GM18867 (cell line): Measurements from ENCODE around the gene AOPEP.
A peak's percentile ranks its signal among the peaks of the same experiment; 100 is the strongest.

Experiments
- ATAC-seq: cut with Tn5 transposase; IDR thresholded peaks from one replicate; pipeline ENCODE4 v1.9.1; 2021; ENCODE audit warnings: mild to moderate bottlenecking, moderate library complexity; ENCODE audit not compliant: unreplicated experiment

AOPEP gene

DNA sequence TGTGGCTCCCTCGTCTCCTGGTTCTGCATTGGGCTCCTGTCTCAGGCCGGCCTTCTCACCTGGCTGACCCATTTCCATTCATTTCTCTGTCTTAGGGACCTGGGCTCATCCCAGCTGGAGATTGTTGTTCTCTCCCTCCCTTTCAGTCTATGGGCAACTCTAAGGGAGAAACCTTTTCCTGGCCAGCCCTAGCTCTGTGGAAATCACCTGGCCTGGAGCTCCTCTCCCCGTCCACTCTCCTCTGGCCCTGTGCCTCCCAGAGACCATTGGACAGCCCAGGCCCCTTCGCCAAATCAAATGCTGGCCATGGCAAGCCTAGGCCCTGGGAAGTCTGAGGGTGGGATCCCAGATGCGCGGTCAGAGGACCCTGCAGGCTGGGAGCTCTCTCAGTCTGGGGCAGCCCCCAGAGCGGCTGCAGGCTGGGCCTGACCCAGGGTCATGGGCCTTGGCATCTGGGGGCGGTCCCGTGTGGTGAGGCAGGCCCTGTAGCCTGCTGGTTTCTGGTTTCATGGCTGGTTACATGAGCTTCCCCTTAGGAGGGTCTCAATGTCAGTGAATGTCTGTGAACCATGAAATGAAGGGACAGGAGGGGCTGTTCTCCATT, 253.5 kb downstream of the AOPEP start:
- ATAC-seq, result no peak

DNA sequence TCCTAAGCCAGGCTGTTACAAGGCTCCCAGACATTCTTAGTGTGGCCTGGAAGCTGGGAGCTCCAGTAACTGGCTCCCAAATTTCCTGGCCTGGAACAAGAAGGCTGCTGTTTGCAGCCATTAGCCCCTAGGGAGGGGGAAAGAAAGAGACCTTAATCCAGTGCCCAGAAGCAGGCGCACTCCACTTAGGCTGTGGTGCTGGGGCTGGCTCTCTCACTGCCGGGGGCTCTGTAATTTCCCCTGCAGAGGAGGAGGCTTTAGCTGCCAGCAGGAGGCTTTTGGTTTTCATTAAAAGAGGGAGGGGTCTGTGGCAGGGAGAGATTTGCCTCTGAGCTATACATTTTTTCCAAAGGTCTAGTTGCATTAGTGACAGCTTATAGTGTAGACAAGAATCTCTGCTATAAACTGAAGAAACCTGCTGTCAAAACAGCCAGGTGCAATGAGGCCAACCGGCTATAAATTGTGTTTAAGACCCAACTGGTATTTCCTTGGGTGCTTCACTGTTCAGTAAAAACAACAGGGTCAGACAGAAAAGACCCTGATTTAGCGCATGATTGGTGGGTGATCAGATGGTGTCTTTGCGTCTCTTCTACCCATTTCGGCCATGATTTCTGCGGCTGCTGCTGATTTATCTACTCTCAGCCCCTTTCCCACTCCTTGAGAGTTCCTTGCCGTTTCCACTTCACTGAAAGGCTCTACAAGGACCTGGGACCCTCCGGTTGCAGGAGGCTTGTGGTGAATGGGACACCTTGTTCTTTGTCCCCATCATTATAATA, 254.6 kb downstream of the AOPEP start:
- ATAC-seq, result no peak

- no peak for ATAC-seq
These were observed 255.2 kb downstream of the AOPEP start for GRCh38 chr9:94981723-94982090.

- no peak for ATAC-seq
These were observed 255.7 kb downstream of the AOPEP start for GRCh38 chr9:94982211-94982610.

DNA sequence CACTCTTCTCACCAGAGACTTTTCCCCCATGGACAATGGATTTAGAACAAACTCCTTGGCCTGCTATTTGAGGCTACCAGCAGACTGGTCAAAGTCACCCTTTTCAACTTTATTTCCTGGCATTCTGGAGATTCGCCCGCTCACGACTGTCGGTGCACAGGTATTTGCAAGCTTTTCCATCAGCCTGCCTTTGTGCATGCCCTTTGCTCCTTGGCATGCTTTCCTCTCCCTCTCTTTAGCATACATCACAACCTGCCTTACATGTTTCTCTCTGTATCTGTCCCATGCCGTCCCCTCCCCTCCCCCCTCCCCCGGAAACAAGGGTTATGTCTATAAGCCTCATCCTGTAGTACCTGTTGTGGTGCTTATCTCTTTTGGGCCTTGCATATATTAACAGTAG, 257.1 kb downstream of the AOPEP start:
- ATAC-seq, result no peak

DNA sequence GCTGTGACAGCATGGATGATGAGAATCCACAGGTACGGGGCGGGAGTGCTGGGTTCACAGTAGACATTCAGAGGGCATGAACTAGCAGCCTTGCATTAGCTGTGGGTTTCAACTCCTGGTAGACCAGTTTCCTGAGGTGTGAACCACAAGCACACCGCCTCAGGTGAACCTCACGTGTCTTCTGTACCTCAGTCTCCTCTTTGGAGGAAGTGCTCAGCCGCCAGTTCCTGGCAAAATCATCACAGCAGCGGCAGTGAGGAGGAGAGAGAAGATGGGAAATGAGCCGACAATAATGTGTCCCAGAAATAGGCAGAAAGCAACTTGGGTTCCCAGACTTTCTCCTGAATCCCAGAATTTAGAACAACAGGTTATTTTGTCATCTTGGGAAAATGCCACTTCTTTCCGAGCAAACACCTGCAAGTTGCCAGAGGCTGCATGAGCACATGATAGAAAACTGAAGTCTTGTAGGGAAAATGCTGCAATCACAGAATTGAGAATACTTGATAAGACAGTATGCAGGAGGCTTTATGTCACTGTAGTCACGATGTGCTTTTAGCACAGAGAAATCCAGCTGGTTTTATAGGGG, 258.5 kb downstream of the AOPEP start:
- ATAC-seq, result no peak

DNA sequence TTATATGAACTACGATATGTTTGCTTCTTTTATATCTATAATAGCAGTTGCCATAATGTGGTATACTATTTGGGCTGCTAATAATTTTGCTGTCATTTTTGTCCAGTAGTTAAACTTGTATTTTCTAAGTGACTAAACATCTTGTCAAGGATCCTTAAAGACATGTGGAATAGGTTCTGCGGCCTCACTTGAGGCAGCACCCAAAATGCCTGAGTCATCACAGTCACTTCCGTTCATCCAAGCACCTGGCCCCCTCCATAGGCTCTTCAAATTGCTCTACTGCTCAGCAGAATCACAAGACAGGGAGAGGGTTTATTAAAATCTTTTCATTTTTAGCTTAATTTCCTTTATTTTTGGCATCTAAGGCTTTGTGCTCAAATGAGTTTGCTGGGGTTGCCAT, 259.1 kb downstream of the AOPEP start:
- ATAC-seq, result no peak

GRCh38 chr9:94987731-94988130, 261.2 kb downstream of the AOPEP start:
- ATAC-seq, result no peak

DNA sequence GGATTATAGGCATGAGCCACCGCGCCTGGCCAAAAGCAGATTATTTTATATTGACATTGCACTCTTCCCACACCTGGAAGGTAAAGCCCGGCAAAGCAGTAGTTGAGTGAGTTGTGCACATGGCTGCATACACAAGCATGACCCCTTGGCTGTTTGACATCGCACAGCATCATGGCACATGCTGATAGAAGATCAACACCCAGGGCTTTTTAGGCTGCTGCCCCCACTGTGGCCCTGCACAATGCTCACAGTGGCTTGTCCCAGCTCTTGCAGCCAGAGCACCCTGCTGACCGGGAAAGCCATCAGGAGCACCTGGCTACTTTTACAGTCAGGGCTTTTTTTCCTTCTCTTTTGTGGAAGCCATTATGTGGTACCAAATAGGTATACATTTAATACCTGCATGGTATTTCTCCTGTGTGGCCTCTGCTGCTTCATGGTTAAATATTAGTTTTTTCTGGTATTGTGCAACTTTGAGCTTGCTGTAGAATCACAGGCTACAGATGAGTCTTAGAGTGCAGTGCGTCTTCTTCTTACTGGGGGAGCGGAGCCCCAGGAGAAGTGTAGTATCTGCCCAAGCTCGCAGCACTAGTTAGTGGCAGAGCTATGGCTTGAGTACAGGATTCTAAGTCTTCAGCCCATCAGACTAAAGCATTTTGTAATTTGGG, 264.5 kb downstream of the AOPEP start:
- ATAC-seq, result no peak

DNA sequence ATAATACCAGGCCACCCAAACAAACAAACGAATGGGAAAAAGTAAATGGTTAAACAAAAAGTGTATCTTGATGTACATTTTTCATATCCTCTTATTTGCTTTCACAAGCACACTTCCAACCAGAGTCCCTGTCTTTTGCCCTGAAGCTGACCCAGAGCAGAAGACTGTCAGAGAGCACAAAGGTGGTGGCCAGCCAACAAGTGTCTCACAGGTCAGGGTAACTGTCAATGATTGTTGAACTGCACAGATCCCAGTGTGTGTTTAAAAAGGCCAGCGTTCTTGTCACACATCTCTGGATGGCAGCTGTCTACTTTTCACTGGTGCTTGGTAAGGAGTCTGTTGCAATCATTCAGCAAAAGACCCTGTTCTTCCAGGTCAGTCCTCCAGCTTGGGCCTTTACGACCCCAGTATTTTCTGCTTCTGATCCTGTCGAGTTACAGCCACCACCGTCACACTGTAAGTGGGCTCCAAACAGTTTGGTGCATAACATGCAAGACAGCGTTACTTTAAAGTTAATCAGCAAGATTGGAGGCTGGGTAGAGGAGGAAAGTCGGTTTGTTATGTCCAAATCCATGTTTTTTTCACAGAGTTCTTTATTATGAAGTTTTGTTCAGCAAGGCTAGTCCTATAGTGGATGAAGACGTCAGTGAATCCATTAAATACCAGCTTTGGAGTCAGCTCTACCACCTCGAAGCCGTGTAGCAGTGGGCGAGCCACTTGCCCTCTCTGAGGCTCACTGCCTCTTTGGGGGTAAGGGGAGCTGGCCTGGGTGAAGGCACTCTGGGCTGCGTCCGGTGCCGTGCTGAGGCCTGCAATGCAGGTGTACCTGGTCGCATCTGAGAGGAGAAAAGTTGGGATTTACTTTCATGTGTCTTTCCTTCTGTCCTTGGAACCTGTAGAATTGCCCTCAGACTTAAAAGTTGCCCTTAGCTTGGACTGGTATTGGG, 265.7 kb downstream of the AOPEP start:
- no peak for ATAC-seq

- no peak for ATAC-seq
These were observed 266.8 kb downstream of the AOPEP start for GRCh38 chr9:94993160-94993820.

DNA sequence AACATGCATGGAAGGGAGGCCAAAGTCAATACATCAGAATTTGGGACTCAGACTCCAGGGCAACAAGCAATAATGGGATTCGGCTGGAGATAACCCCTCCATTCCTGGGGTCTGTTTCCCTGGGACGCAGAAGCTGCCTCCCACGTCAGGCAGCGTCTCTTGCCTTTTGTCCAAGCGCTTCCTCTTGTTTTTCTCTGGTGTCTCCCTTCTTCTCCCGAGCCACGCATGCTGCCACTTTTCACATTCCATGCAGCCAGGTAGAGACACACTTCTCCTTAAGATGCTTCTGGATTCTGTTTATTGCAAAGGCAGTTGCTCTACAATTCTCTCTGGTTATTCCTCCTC, 267.3 kb downstream of the AOPEP start:
- no peak for ATAC-seq

DNA sequence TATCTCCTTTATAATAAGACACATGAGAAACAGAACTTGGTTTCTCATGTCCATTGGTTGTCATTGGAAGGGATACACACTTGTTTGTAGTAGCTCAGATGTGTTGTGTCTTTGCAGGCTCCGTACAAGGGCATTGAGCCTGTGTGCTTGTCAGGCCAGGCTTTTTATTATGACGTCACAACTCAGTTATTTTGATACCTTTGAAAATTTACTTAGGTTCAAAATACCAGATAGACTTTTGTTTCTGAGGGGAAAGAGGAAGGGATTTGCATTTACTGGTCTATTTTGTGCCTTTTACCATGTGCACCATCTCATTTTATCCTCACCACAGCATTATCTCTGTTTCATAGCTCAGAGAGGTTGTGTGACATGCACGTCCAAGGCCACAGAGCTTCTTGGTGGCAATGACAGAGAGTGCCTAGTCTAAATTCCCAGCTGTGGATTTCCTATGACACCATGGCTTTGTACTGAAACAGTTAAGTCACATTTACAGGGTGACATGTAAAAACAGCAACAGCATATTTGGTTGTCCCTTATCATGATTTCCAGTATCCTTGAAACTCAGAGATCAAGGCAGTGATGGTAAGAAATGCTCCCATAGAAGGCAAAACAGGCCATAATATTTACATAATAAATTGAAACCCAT, 268.7 kb downstream of the AOPEP start:
- ATAC-seq, result no peak

DNA sequence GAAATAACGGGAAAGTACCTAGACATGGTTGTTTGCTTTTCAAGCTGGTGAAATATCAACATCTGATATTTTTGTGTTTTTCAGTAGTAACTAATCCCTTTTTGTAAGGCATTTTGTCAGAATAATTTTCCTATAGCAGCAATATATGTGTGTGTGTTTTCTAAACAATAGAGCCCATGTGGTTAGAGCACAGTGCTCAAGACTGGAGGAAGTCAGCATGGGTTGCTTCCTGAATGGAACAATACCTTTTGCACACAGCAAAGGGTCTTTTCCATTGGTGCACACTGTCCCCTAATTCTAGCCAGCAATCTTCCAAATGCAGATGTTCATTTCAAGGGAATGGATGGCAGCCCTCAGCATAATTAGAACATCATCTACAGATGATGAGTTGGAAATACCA, 270.1 kb downstream of the AOPEP start:
- ATAC-seq, result no peak

DNA sequence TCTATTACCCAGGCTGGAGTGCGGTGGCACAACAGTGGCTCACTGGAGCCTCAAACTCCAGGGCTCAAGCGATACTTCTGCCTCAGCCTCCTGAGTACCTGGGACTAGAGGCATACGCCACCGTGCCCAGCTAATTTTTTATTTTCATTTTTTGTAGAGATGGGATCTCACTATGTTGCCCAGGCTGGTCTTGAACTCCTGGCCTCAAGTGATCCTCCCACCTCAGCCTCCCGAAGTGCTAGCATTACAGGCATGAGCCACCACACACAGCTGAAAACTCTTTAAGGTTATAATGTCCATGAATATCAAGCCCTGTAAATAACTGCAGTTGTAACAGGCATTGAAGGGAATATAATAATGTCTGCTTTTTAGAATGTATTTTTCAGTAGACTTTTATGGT, 271.2 kb downstream of the AOPEP start:
- ATAC-seq, result no peak

GRCh38 chr9:94999832-95000231, 273.3 kb downstream of the AOPEP start:
- no peak for ATAC-seq

GRCh38 chr9:95000821-95001220, 274.3 kb downstream of the AOPEP start:
- no peak for ATAC-seq

- ATAC-seq, result no peak
These were observed 275.2 kb downstream of the AOPEP start for GRCh38 chr9:95001720-95002119.

DNA sequence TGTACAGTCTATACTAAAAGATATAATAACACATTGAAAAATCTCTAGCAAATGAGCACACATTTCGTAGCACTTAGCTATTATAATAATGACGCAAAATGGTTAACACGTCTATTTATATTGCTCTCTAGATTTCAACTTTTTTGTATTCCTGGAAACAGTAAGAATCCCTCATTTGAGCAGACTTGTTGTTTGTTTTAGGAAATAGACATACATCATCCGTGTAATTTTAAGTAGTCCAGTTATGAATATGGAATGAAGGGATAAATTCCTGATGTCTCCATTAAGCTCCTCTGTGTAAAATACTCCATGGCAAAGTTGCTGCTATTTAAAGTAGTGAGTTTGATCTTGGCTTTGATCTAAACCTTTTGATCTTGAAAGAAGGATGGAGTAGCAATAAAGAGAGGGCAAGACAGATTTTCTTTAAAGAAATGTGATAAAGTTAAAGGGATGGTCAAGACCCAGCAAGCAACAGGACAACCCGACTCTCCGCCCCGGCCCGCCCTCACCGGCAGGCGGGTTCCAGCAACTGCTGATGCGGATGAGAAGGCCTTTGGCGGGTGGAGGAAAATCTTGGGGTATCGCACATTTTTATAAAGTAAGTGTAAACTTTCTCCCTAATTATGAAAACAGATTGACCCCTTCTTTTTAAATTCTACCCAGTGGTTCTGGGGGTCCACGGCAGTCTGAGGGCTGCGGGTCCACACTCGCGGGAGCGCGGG, 277.4 kb downstream of the AOPEP start:
- peak; percentile 34 for ATAC-seq
